NCI-H1930 (cell line): Measurements from ENCODE around the gene FAM171A2.
"Not testable (repeated sequence)": the region's sequence is repeated elsewhere in the genome, so short reads cannot be mapped to it uniquely, and the experiment has no call there.

Source experiments
- DNase-seq, 2 experiments: peaks; one replicate each; lab custom pipeline; 2025; lab: John Stamatoyannopoulos, UW

Gene FAM171A2

DNA sequence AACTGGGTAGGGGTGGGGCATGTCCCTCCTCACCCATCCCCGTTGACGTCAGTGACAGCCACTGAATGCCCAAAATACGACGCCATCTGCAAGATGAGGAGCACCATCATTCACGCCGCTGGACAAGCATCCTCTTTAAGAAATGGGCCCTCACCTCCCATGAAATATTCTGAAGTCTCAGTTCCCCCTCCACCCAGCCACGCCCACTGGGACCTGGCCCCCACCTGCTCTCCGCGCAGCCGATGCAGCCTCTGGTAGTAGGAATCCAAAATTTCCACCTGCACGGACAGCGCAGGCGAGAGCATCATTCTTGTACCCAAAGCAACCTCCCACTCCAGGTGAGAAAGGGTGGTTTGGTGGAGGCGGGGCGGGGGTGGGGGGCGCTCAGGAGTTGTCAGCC, 20.2 kb upstream of the FAM171A2 start:
- no peak for DNase-seq

- DNase-seq: no peak
Measured at GRCh38 chr17:44383363-44383762, 19.7 kb upstream of the FAM171A2 start.

- DNase-seq: no peak
Measured at GRCh38 chr17:44382917-44383316, 19.3 kb upstream of the FAM171A2 start.

- no peak for DNase-seq
Measured at GRCh38 chr17:44381810-44382305, 18.2 kb upstream of the FAM171A2 start.

GRCh38 chr17:44380767-44381166, 17.1 kb upstream of the FAM171A2 start:
- no peak for DNase-seq

DNA sequence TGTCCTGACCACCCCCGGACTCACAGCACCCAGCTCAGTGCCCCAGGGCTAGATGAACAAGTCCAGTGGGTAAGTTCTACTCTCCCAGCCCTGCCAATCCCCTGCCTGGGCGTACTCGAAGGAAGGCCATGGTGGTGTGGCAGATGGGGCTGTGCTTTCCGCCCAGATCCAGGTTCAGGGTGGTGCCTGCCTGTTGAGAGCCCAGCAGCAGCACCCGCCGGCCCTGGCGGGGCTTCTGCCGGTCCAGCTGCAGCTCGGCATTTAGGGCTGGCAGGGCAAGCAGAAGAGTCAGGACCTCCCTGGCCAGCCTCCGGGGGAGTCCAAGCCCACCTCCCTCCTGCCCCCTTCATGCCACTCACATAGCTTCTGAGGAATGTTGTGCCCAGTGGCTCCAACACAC, 16.2 kb upstream of the FAM171A2 start:
- no peak for DNase-seq

DNA sequence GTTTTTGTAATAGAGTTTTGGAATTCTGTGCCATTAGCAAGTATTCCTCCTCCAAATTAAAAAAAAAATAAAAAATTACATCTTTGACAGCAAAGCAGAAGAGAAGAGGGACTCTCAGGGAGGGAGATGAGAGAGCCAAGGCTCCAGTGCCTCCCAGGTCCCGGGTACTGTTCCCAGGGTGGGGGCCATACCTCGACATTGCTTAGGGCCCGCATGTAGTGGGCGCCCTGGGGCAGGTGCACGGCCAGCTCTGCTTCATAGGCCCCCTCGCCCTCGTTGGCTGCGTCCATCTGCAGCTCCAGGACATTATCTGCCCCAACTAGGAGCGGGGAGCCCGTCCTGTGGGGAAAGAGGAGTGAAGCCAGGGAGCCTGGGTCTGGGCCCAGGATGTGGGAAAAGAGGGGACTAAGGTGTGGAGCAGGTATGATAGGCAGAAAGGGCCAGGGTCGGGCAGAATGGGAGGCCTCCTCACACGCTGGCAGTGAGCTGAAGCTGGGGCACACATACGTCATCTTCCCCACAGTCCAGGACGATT, 14.6 kb upstream of the FAM171A2 start:
- no peak for DNase-seq

GRCh38 chr17:44376779-44377178, 13.1 kb upstream of the FAM171A2 start:
- DNase-seq: no peak

DNA sequence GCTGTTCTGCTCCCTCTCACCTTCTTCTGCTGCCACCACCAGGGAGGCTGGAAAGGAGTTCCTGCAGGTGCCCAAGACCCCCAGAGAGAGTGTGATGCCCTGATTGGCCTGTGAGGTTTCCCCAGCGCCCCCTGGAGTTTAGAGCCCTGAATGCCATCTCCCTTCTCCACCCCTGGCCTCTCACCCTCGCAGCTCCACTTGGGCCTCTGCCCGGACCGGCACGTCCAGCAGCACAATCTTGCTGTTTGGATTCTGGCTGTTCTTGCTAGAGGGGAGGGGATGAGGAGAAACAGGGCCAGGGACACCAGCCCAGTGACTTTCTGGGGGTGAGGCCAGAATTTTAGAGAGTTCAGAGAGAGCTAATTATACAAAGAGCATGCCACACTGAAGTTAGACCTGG, 12.5 kb upstream of the FAM171A2 start:
- DNase-seq: peak in 1 of 2 experiments; percentile 10

DNA sequence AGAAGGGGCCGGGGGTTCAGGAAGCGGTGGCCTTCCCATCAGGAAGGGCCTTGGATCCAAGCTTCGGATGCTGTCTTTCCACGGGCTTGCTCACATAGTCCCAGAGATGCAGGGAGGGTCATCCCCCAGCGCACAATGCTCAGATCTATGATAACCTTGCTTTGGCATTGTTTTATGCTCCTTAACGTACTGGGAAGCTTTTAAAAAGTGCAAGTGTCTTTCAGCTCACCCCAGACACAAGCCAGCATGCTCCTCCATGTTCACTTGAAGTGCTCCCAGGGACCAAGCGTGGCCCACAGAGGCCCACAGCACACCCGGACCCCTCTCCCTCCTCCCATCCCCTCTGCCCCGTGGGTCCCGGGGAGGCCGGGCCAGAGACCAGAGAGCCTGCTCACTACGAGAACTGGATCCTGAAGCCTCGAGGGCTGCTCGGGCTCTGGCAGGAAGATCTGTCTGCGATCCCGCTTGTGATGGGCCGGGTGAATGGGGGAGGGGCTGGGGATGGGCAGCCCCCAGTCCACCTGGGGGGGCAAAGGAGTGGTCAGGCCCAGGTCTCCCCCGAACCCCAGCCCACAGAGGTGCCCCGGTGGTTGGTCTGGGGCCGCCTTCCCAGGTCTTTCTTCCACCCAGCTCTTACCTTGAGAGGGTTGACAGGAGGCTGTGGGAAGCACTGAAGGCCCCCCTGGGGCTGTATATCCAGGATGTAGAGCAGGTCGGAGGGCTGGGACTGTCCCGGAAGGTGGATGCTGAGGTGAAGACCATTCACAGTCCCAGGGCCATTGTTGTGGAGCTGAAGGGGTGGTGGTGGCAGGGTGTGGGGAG, 11.8 kb upstream of the FAM171A2 start:
- DNase-seq: no peak

GRCh38 chr17:44374306-44375195, 10.9 kb upstream of the FAM171A2 start:
- DNase-seq: no peak

DNA sequence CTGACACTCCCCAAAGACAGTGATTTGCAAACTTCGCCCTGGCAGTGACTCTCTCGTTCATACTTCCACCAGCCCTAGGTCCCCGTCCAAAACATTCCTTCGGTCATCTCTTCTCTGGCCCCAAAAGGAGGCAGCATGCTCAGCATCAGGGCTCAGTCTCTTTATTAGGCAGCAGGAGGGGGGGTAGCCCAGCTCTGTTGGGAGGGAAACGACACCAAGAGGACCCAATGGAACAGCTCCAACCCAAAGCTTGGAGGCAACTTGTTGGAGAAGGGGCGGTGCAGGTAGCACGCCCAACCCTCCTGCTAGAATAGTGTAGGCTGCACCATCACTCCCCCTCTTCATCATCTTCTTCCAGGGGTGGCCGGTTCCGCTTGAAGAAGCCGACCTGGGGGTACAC, 8.4 kb upstream of the FAM171A2 start:
- no peak for DNase-seq

- DNase-seq: not testable (repeated sequence)
Measured at GRCh38 chr17:44369414-44370023, 5.9 kb upstream of the FAM171A2 start.

DNA sequence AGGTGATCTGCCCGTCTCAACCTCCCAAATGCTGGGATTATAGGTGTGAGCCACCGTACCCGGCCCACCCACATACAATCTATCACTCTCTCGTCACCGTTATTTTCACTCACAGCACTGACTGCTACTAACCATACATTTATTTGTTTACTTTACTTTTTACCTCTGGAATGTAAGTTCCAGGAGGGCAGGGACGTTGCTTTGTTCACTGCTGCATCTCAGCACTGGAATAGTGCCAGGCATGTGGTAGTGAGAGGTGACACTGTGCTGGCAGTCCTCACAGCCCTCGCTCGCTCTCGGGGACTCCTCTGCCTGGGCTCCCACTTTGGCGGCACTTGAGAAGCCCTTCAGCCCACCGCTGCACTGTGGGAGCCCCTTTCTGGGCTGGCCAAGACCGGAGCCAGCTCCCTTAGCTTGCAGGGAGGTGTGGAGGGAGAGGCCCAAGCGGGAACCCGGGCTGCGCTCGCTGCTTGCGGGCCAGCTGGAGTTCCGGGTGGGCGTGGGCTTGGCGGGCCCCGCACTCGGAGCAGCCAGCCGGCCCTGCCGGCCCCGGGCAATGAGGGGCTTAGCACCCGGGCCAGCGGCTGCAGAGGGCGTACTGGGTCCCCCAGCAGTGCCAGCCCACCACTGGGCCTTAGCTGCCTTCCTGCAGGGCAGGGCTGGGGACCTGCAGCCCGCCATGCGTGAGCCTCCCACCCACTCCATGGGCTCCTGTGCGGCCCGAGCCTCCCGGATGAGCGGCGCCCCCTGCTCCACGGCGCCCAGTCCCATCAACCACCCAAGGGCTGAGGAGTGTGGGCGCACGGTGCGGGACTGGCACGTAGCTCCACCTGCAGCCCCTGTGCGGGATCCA, 5.0 kb upstream of the FAM171A2 start:
- DNase-seq: not testable (repeated sequence)

- no peak for DNase-seq
Measured at GRCh38 chr17:44367231-44367979, 3.8 kb upstream of the FAM171A2 start.

- not testable (repeated sequence) for DNase-seq
Measured at GRCh38 chr17:44365051-44365450, 1.4 kb upstream of the FAM171A2 start.

DNA sequence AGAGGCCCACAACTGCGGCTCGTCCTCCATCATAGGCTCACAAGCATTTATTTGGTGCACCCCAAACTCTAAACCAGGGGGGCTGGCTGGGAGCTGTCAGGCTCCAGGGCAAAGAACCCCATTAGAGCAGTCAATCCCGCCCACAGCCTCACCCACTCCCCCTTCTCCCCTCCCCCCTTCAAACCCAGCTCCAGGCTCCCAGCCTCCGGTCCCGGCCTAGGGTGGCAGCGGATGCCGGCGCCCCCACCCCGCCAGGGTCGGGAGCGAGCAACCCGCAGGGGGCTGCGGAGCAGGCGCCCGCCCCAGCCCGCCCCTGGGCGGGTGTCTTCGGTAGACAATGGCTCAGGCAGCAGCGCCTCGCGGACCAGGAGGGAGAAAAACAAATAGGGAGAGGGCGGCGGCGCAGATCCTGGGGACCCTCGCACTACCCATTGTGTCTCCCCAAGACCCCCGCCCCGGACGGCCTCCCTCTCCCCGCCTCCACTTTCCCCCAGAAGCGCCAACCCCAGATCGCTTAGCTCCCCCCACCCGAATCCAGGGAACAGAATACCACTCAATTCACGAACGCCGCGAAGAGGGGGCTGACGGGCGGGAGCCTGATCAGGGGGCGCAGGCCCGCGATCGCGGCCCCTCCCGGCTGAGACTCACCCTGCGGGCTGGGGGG, 572 bp downstream of the FAM171A2 start:
- peak; percentile 31 to 36 for DNase-seq

DNA sequence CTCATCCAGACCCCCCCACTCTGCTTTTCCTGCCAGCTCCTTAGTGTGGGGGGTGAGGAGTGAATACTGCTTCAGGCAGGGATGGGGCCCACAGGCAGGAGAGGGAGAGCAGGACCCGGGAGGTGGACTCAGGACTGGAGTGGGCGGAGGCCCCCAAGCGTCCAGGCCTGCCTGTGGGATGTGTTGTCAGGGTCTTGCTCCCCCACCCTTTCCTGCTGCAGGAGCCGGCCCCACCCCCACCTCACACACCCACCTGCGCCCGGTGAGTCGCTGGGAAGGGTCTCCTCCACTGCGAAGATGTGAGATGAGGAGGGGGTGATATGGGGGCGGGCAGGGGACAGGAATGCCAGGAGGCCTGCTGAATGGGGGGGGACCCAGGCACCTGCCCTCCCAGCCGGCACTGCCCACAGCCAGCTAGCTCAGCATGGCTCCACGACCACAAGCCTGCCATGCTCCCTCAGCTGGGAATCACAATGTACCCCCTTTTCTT, 1.1 kb downstream of the FAM171A2 start:
- no peak for DNase-seq
